HG03378 (cell line): ENCODE data around the gene PLAAT3.
"Not testable (repeated sequence)": the region's sequence is repeated elsewhere in the genome, so short reads cannot be mapped to it uniquely, and the experiment has no call there.

Experiments used
- ATAC-seq: cut with Tn5 transposase; IDR thresholded peaks from one replicate; pipeline ENCODE4 v1.9.1; 2021; ENCODE audit warnings: mild to moderate bottlenecking, moderate library complexity; ENCODE audit not compliant: unreplicated experiment

PLAAT3 gene

DNA sequence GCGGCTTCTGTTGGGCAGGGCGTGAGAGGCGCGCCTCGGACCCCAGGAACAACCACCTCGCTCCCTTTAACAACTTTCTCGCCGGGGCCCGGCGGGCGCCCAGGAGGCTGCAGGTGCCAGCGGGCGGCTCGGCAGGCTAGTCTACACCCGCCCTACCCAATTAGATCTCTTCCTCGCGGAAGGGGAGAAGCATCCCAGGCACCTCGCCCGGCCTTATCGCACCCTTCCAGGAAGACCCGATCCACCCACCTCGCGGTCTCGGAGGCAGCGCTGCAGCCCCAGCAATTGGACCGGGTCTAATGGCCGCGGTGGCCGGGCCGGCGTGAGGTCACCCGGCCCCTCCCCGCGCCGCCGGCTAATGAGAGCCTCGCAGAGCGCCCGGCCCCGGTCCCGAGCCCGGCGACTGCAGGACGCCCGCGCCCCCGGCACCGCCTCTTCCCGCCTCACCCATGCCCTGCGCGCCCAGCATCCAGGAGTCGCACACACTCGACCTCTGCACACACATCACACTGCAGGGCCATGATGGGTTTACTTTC, at the start of gene PLAAT3:
TSS of gene PLAAT3 (minus strand) at position 298 of the 536 bp plus-strand sequence. CDS start 419 bp downstream, outside the sequence.
- ATAC-seq: no peak

GRCh38 chr11:63663809-63664208, 49.6 kb upstream of the PLAAT3 start:
- no peak for ATAC-seq

- no peak for ATAC-seq
Measured at GRCh38 chr11:63660972-63661371, 46.7 kb upstream of the PLAAT3 start.

GRCh38 chr11:63652671-63653070, 38.4 kb upstream of the PLAAT3 start:
- ATAC-seq: no peak

DNA sequence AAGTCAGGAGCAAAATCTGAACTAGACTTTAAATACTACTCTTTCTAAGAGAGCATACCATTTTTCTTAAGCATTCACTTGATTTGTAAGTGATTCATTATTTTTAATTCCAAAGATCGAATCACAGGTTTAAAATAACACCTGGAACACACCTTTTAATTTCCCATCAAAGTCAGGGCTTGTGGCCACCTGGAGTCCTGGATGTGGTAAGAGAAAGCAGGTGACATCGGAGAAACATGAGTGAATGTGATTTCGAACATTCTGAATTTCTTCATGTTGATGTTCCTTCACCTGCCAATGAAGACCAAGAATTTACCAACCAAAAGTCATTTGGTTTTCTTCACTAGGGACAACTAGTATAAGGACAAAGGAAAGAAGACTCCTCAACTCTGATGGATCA, 29.0 kb upstream of the PLAAT3 start:
- no peak for ATAC-seq

- ATAC-seq: no peak
Measured at GRCh38 chr11:63641727-63642126, 27.5 kb upstream of the PLAAT3 start.

GRCh38 chr11:63639199-63639832, 25.1 kb upstream of the PLAAT3 start:
- no peak for ATAC-seq

GRCh38 chr11:63638436-63638835, 24.2 kb upstream of the PLAAT3 start:
- not testable (repeated sequence) for ATAC-seq

GRCh38 chr11:63635762-63636465, 21.7 kb upstream of the PLAAT3 start:
- ATAC-seq: no peak

GRCh38 chr11:63629426-63629825, 15.2 kb upstream of the PLAAT3 start:
- no peak for ATAC-seq

GRCh38 chr11:63623513-63624140, 9.4 kb upstream of the PLAAT3 start:
- no peak for ATAC-seq

GRCh38 chr11:63622323-63622722, 8.1 kb upstream of the PLAAT3 start:
- ATAC-seq: no peak

GRCh38 chr11:63621071-63621470, 6.8 kb upstream of the PLAAT3 start:
- ATAC-seq: no peak

DNA sequence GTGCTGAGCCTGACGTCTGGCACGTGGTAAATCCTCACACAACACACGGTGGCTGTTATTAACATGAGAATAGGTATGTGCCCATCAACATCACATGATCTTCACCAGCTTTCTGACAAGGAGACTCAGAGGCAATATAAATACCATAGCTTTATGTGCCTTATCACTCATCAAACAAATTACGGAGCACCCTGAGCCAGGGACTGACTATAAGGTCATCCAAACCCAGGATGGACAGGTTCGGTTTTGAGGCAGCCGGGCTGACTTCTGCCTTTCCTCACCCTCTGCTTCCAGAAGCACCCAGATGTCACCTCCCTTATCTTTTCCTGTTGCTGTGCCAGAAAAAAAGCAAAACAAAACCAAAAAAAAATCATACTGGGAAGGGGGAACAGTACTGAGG, 5.7 kb upstream of the PLAAT3 start:
- no peak for ATAC-seq

- not testable (repeated sequence) for ATAC-seq
Measured at GRCh38 chr11:63617686-63618085, 3.5 kb upstream of the PLAAT3 start.

- no peak for ATAC-seq
Measured at GRCh38 chr11:63616953-63617352, 2.7 kb upstream of the PLAAT3 start.

DNA sequence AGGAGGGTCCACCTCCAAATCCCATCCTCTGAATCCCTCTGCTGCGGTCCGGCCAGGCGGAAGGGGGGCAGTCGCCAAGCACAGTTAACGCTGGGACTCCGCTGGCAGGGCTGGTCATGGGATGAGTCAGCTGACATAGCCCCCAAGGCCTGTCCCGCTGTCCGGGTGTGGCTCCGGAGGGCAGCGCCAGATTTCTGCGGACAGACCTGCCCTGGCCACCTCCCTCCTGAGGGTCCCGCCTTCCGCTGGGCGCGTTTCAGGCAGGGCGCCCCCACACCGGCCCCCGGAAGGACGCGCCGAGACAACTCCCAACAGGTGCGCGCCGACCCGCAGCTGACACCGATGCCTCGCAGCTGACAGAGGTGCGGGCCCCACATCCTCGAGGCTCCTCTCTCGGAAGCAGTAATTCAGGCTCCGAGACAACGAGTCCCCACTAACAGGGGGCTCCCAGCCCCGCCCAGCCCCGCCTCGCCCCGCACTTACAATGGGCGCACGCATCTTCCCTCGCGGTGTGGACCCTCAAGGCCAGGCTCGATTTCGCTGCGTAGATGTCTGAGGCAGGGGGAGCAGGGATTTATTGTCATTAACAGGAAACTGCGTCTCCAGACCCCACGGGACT, 607 bp downstream of the PLAAT3 start:
- no peak for ATAC-seq

GRCh38 chr11:63612181-63612580, 2.1 kb downstream of the PLAAT3 start:
- ATAC-seq: no peak

DNA sequence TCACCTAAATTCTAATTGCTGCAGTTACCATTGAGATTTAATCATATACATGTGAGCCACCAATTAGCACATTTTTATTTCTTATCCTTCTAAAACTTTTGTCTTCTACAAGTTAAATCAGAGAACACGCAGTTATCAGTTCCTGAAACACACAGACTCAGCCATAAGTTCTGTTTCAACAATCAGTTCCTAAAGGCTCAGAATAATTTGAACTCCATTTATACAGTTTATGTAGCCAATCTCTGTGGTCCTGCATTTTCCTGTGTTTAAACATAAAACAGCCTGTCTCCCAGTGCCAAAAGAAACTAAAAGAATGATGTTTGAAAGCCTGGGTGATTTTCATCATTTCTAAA, 2.9 kb downstream of the PLAAT3 start:
- no peak for ATAC-seq

GRCh38 chr11:63610604-63611394, 3.4 kb downstream of the PLAAT3 start:
- no peak for ATAC-seq
